Thoracic aorta (tissue), 2 donors: ENCODE measurements around the gene PNPLA7. TPM values are rescaled to one million over a fixed set of nuclear protein-coding genes. Genes with fewer than 3 reads are reported as not detected.

Experiments
- ATAC-seq: fragments of 150-250 bp; one replicate; pipeline ENCODE4 v1.8.0; 2017; ENCODE audit warnings: low read depth; ENCODE audit not compliant: insufficient number of reproducible peaks, low FRiP score
- DNase-seq: peaks from one replicate; pipeline ENCODE4 v3.0.0-alpha.2; 2020; ENCODE audit warnings: low spot score
- H3K27ac ChIP-seq, 2 donors: fragments of 200-600 bp; sonication (generic); 1 replicate in 1 of 2; 2 replicates in 1 of 2; pipeline ENCODE4 v1.5.1; 2016; ENCODE audit warnings: mild to moderate bottlenecking in 2 of 2, moderate library complexity in 2 of 2
- H3K27me3 ChIP-seq: fragments of 200-600 bp; sonication (generic); replicated peaks from 2 replicates; pipeline ENCODE4 v1.6.0; 2016; ENCODE audit warnings: mild to moderate bottlenecking; ENCODE audit not compliant: insufficient read depth
- H3K36me3 ChIP-seq: fragments of 200-600 bp; sonication (generic); one replicate; pipeline ENCODE4 v1.5.1; 2016
- H3K4me1 ChIP-seq, 2 donors: fragments of 200-600 bp; sonication (generic); 1 replicate in 1 of 2; 2 replicates in 1 of 2; pipeline versions ENCODE4 v1.5.1 to v1.6.0; 2016; ENCODE audit warnings: low read depth in 2 of 2, mild to moderate bottlenecking in 1 of 2; ENCODE audit not compliant: control insufficient read depth in 1 of 2
- H3K4me3 ChIP-seq: fragments of 200-600 bp; sonication (generic); 2 replicates; pipeline ENCODE4 v1.5.1; 2016; ENCODE audit warnings: mild to moderate bottlenecking
- H3K9me3 ChIP-seq: fragments of 200-600 bp; sonication (generic); 2 replicates; pipeline ENCODE4 v1.5.1; 2016
- CTCF ChIP-seq: fragments of 200-600 bp; sonication (generic); IDR thresholded peaks from one replicate; pipeline ENCODE4 v1.5.1; 2019; ENCODE audit warnings: antibody characterized with exemption
- total RNA-seq, 2 donors: library from RNA; depleted of rRNA; stranded (reverse); fragments of >200 nt; gene quantifications; one replicate each; pipeline versions ENCODE4 v1.1.0 to v1.2.3, GENCODE V29; 2016

The PNPLA7 gene
- total RNA-seq, 2 donors from 2014 or later, result 12.7 to 21.4 TPM

- Histone ChIP-seq H3K27me3 (no peaks in the 10 kb centered on the region), H3K4me3 (no peak overlapping the region), H3K4me1 (peaks cover 9 to 14% of the 10 kb centered on the region in 2 donors), H3K9me3 (no peaks in the 10 kb centered on the region), H3K27ac (no peak overlapping the region), H3K36me3 (peaks cover 25% of the 10 kb centered on the region)
- no peak for DNase-seq
- no peak for TF ChIP-seq CTCF
- no peak for ATAC-seq
Measured at GRCh38 chr9:137586854-137587253, 36.7 kb upstream of the PNPLA7 start.

- no peaks in the 10 kb centered on the region for H3K9me3 ChIP-seq
- H3K4me3 ChIP-seq, result no peak overlapping the region
- no peak for DNase-seq
- no peak overlapping the region for H3K27ac ChIP-seq
- H3K27me3 ChIP-seq, result no peaks in the 10 kb centered on the region
- H3K36me3 ChIP-seq, result peaks cover 25% of the 10 kb centered on the region
- H3K4me1 ChIP-seq, result peaks cover 0 to 11% of the 10 kb centered on the region in 2 donors
- no peak for TF ChIP-seq CTCF
- no peak for ATAC-seq
Measured at GRCh38 chr9:137583957-137584356, 33.8 kb upstream of the PNPLA7 start.

- DNase-seq (no peak), ATAC-seq (no peak)
- no peak overlapping the region for H3K4me3 ChIP-seq
- TF ChIP-seq CTCF, result no peak
- H3K27me3 ChIP-seq, result no peaks in the 10 kb centered on the region
- H3K27ac ChIP-seq, result no peak overlapping the region
- no peaks in the 10 kb centered on the region for H3K9me3 ChIP-seq
- H3K4me1 ChIP-seq, result peaks cover 0 to 10% of the 10 kb centered on the region in 2 donors
- H3K36me3 ChIP-seq, result peaks cover 25% of the 10 kb centered on the region
Measured at GRCh38 chr9:137583347-137583746, 33.1 kb upstream of the PNPLA7 start.

- TF ChIP-seq CTCF, result no peak
- DNase-seq (no peak), ATAC-seq (no peak)
- Histone ChIP-seq H3K4me3 (no peak overlapping the region), H3K36me3 (peaks cover 17% of the 10 kb centered on the region), H3K27ac (no peak overlapping the region), H3K27me3 (no peaks in the 10 kb centered on the region), H3K9me3 (no peaks in the 10 kb centered on the region), H3K4me1 (peaks cover 7 to 20% of the 10 kb centered on the region in 2 donors)
Measured at GRCh38 chr9:137582286-137582860, 32.2 kb upstream of the PNPLA7 start.

- no peak for DNase-seq
- H3K27me3 ChIP-seq, result no peaks in the 10 kb centered on the region
- peaks cover 11 to 26% of the 10 kb centered on the region in 2 donors for H3K4me1 ChIP-seq
- H3K27ac ChIP-seq, result no peak overlapping the region
- no peak for TF ChIP-seq CTCF
- no peak for ATAC-seq
- no peak overlapping the region for H3K4me3 ChIP-seq
- peaks cover 10% of the 10 kb centered on the region for H3K36me3 ChIP-seq
- no peaks in the 10 kb centered on the region for H3K9me3 ChIP-seq
Measured at GRCh38 chr9:137581361-137582285, 31.4 kb upstream of the PNPLA7 start.
